GM18868 (cell line): Measurements from ENCODE around the gene APP.

Experiments
- ATAC-seq: cut with Tn5 transposase; IDR thresholded peaks from one replicate; pipeline ENCODE4 v1.9.1; 2021; ENCODE audit warnings: mild to moderate bottlenecking, moderate library complexity; ENCODE audit not compliant: unreplicated experiment

Gene APP

DNA sequence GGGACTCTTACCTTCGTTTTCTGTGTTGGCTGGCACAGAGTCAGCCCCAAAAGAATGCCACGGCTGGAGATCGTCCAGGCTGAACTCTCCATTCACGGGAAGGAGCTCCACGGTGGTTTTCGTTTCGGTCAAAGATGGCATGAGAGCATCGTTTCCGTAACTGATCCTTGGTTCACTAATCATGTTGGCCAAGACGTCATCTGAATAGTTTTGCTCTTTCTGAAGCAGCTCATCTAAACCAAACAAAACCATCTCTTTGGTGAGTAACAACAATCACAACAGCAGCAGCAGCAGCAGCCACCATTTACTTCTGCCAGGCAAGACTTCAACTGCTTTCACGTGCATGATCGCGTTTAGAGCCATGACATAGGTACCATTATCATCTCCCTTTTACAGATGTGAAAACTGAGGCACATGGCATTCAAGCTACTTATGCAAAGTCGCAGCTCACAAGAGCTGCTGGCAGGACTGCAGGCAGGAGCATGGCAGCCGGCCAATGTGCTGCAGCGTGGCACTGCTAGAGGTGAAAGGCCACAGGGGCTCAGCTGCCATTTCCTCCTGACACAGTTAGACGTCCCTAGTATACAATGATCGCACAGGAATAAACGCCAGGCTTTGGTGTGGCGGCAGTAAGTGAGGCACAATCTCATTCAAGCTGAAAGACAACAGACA lies 258.7 kb downstream of the APP start:
- ATAC-seq, result no peak

DNA sequence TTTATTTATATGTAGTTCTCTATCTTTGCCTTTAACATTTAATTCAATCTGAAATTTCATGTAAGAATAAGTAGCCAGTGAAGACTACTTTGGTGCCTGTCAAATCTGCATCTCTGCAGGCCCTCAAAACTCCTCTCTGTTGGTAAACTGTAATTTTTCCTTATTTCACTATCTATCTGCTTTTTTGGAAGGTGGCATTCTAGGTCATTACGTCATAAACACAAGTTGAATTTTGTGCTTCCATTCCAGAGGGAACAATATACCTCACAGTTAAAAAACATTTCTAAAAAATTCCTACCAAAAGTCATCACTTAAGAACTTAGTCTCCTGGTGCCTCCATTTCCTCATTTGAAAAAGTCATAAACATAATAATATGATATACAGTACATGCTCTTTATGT lies 259.8 kb downstream of the APP start:
- no peak for ATAC-seq

DNA sequence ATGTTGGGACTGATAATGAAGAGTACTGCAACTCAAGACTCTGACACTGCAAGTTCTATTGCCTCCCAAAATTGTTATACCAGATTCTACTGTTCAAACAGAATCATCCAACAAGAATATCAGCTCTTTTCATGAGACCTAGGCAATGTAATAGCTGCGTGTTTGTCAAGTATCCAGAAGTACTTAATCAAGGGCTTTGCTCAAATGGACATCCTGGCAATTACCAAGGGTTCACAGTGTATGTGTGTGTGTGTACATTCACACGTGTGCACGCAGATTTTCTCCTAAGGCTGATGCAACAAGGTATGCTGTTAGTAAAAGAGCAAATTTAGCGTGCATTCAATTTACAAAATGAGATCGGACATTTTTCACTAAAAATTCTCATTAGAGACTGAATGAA lies 261.2 kb downstream of the APP start:
- ATAC-seq, result no peak

DNA sequence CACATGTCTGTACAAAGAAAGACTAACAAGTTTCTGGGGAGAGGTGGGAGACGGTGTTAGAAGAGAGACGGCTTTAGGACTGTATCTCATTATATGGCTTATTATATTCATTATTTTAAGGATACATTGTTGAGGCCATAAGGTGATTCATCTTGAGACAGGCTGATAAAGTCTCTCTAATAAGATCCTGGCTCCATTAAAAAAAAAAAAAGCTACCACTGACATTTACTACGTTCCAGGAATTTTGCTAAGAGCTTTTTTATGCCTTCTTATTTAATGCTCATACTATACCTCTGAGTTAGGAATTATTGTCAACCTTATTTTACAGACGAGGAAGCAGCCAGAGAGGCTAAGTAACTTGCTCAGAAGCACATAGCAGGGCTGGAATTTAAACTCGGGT lies 262.1 kb downstream of the APP start:
- no peak for ATAC-seq

DNA sequence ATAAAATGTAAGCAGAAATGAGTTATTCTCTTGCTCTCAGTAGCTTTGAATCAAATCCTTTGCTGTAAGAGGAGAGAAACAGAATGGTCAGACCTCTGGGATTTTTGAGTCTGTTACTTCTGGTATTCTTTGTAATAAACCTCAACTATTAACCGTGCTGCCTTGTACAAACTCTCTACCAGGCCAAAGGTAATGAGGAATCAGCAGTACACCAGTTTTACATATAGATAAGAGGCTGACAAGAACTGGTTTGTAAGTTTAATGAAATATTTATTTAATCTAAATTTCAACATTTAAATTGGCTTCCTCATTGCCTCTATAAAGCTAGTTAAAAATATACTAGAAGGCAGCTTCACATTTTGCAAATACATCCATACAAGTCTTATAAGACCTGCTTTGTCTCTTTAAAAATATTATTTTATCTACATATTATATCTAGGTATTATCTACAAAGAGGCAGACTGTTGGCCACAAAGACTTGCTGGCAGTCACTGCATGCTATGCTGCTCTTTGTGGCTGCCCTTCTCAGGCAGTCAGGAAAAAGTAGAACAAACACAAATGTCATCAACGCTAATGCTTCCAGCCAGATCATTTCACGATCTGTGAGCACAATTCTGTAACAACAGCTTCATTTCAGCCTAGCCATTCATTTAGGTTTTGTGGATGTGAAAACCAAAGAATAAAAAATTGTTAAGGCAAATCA lies 262.8 kb downstream of the APP start:
- ATAC-seq, result no peak

DNA sequence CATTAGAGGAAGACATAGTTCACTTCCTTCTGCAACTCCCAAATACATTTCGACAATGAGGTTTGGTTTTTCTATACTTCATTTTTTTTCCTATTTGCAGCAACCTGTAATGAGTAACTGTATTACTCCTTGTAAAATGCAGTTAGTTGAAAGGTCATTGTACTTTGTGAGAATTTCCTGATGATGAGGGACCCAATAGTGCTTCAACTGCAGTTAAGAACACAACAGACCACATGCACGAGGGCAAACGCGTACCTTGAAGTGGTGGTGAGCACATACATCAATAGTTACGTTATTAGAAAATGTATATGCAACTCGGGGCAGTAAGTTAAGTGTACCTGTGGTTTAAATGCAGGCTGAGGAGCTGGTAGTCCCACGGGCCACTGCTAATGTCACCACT lies 264.0 kb downstream of the APP start:
- ATAC-seq, result no peak

DNA sequence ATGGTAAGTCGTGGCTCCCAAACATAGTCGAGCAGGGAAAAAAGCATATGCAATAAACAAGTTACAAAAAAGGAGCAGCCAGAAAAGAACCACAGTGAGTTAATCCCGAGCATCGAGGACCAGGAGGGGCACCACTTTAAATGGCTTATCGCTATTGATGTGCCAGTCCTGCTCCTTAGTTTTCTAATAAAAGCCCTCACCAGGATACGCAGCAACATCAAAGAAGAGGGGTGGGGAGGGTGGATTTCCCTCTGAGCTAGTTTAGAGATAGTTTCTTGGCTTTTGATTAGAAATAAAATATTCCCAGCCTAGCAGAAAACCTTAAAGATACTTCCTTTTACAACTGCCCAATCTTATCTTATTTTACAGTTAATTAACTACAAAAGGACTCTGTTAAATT lies 265.4 kb downstream of the APP start:
- ATAC-seq, result no peak

DNA sequence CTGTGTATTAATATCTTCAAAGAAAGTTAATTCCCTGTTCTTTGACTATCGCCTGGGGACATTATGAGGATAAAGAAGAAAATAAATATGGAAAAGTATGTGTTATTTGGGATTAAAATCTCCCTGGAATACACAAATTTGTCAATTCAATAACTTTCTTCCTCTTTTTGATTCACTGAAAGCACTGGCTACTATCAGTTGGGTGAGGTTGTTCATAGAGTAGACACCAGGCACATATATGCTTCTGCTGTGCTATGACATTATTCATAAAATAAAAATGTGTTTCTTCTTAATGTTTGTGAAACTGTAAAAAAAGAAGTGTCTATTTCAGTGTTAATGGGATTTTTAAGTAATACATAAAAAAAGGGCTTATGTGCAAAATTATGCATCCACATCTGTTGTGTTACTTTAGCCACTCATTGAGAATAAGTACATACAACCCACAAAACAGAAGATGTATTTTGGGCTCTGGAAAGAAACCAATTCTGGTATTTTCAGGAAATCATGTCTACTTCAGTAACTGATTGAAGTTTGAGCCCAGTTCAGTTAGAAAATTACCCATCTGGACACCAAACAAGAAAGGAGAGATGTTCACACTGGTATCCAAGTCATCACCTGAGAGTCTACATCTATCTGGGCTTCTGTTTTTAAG lies 266.4 kb downstream of the APP start:
- no peak for ATAC-seq

DNA sequence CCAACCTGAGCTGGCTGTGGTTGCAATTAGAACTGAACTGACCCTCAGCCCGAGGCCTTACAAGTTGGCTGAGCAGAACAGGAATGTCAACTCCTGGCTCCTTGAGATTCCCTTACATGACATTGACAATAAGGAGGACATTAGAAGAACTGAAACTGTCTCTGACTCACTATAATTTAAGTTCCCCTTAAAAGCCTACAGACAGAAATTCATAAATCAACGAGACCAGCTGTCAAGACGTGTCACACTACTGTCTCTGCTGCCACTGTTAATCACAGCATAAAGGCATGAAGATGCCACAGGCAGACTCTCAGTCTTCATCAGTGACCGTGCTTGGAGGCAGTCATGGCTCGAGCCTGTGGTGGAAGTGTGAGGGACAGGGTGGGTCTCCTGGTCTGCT lies 267.0 kb downstream of the APP start:
- ATAC-seq, result peak; percentile 76

DNA sequence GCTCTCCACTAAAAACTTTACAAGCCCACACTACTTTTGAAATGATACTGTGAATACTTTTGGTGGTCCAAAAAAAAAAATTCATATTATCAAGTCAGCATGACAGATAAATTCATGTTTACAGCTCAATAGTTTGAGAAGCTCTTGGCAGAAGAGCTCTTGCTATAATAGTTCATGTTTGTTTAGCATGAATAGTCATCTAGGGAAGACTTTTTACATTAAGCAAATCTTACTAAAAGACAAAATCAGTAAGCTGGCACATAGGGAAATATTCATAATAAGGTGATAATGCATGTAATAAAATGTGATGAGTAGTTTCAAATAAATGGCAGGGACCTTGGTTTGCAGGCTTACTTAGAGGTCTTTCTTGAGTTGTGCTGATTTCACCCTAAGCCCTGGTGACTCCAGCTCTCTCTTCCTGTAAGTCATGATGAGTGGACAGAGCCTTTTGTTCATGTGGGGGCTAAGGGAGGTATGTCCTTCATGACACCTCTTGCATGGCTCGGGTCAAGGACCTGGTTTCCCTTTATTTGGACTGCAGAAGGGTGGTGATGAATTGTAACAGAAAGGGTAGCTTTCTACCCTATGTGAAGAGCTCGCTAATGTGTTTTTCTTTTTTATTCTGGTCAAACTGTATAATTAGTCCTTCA lies 269.1 kb downstream of the APP start:
- no peak for ATAC-seq

DNA sequence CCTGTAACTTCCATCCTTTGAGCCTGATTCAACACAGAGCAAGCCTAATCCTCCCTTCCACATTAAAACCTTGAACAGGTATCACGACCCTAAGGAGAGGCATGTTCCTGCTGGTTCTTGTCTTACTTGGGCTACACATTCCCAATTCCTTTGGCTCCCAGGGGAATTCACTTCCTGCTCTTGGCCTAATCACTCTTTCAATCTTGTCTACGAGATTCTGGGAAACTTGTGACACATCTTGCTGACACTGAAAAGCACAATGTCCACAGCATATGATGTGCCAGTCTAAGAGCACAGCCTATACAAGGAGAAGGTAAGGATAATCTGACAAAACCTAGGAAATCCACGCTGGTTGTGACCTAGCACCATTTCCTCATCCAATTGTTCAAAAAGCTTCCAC lies 271.9 kb downstream of the APP start:
- no peak for ATAC-seq

DNA sequence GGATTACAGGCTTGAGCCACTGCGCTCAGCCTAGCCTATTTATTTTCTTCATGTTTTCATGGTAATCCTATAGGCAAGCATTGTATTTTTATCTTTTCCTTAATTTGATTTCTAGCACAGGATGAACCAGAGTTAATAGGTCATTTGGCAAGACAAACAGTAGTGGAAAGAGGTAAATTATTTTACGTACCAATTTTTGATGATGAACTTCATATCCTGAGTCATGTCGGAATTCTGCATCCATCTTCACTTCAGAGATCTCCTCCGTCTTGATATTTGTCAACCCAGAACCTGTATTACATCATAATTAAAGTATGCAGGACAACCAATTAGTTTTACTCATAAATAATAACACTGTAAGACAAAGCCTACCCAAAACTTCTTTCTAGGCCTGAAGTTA lies 273.2 kb downstream of the APP start:
- no peak for ATAC-seq

DNA sequence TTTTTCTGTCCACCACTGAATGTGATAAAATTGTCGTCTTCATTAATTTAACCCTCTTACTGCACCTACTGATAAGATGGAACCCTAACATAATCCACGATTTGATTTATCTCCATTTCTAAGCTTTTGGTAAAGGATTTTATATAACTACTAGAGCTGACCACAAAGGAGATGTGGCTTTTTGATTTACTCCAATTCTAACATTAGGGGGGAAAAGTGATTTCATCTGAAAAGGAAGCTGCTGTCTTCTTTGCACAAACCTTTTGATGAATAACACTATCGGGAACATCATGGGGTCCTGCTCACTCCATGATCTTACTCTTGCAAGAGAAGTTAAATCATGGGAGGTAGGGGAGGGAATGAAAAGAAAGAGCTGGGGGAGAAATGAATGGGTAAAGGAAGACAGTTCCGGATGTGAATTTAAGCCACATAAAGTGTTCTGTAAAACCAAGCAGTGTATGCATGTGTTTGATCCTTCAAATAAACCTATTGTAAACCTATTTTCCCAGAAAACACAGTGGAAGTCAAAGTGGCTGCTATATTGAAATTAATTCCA lies 274.0 kb downstream of the APP start:
- ATAC-seq, result no peak

DNA sequence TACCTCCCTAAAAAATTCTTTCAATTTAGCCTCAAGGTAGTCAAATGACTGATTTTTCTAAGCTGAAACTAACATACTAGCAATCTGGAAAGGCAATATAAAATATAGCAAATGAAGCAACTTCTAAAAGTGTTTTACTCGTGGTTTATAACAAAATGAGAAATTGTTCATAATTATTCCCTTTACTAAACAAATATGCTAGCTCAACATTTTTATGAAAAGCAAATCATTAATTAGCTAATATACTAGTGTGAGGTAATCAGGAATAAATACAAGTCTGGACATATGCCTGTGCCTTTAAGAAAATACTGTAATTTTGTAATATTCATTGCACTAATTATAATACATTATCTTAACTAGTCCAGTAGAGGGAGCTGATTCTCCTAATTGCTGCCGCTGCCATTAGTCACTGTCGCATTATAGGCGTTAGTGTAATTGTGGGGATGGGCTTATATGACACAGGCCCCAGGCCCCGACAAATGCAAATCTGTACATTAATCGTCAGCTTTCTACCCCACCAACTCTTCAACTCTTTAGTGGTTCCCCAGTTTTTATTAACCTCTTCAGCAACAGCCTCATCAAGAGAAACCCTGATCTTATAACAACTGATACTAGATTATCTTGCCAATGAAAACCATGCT lies 274.9 kb downstream of the APP start:
- peak; percentile 64 for ATAC-seq

DNA sequence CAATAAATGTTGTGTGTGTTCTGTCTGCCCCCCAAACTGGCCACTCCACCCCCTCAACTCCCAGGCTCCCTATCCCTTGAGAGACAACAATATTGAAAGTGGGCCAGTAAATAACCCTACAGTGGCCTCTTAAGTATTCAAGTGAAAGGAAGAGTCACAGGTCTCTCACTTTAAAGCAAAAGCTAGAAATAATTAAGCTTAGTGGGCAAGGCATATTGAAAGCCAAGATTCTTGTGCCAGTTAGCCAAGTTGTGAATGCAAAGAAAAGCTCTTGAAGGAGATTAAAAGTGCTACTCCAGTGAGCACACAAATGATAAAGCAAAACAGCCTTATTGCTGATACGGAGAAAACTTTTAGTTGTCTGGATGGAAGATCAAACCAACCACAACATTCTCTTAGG lies 277.4 kb downstream of the APP start:
- ATAC-seq, result no peak

DNA sequence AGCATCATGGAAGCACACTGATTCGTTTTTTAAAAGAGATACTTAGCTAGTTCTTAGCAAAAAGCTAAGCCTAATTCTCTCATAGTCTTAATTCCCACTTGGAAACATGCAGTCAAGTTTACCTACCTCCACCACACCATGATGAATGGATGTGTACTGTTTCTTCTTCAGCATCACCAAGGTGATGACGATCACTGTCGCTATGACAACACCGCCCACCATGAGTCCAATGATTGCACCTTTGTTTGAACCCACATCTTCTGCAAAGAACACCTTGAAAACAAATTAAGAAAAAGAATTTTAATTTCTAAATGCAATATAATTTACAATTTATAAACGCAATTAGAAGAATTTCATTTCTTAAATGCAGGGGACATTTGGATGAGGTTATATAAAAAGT lies 279.0 kb downstream of the APP start:
- no peak for ATAC-seq

DNA sequence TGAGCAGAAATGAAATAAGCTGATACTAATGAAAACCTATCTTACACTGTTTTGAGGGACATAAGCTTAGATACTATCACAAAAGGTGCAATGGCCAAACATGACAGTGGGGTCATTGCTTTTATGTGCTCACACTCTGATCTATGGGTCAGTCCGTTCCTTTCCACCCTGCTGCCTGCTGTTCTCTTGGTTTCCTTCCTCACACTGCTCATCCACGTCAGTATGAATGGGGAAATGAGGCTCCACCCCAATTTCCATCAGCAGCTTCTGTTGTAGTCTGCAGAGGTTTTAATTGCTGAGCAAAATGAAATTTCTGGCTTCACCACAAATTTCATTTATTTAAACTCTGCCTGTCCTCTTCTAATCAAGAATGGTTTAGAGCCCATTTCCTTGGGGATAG lies 280.6 kb downstream of the APP start:
- no peak for ATAC-seq

DNA sequence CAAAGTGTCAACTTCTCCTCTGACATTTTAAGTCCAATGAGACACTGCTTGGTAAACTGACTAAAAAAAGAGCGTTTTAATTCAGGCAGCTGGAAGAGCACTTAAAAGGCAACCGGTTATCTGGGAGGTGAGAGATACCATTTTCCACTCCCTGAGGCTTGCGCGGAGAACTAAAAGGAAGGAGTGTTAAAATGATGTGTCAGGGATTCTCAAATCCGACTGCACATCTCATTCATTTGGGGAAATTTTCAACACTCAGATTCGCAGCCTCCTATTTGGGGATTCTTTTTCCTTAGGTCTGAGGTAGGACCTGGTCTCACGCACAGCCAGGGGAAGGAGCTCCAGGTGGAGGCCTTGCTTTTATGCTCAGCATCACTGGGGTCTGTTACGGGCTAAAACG lies 281.9 kb downstream of the APP start:
- no peak for ATAC-seq

DNA sequence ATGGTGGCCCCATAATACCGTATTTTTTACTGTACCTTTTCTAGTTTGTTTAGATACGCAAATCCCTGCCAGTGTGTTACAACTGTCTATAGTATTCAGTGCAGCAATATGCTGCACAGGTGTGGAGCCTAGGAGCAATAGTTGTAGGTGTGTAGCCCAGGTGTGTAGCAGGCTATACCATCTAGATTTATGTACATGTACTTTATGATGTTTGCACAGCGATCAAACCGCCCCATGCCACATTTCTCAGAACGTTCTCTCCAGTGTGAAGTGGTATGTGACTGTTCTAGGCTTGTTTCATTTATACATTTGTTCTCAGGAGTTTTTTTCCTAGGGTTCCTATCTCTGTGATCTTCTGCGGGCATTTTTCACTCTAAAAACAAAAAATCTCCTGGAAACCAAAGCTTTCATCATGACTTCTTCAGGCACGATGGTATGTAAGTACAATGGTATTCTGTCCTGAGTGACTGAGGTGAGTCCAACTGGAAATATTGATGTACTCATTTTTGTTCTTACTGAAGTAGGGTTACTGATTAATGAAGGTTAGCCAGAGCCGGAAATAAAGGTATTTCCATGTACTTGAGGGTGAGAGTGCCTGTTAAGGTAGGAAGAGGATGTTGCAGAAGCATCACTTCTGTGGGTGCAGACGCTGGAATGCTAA lies 282.8 kb downstream of the APP start:
- no peak for ATAC-seq

DNA sequence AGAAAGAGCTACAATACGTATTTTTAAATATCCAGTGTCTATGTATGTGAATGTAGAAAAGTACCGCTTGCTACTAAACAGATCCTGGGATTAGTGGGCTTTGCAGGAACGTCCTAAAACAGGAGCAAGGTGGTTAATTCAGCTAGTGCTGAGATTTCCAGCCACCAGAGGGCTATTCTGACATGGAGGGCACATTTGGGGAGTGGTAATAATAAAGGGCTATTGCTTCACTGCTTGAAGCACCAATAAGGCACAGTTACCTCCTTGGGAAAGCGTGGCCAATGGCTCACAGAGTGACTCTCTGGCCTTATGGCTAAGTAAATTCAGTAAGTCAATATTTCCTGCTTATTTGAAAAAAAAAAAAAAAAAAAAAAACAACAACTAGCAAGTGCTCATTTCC lies 283.4 kb downstream of the APP start:
- ATAC-seq, result no peak

DNA sequence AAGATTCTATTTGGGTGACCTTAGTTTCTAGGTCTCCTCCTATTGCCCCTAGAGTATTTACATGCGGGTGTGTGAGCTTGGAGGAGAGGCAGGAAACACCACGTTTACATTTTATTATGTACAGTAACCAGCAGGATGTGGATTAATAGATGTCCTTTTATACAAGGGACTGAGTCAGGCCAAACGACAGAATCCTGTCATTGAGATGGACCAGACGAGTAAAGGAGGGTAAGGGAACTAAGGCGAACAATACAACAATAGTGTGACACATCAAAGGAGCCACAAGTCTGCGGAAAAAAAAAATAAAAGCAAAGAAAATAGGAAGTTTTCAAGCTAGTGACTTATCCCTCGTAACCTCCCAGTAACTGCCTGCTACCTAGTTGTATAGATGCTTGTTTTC lies 284.7 kb downstream of the APP start:
- no peak for ATAC-seq
